Neural cell (in vitro differentiated cells): ENCODE data around the gene ABCG5. TPM values are rescaled to one million over a fixed set of nuclear protein-coding genes. Genes with fewer than 3 reads are reported as not detected.

Experiments
- H2AFZ ChIP-seq: fragments of 200-600, 300-800 bp; sonication (generic), shearing (Covaris generic); 2 replicates; pipeline ENCODE4 v1.6.0; 2014; ENCODE audit warnings: low read depth, mild to moderate bottlenecking, antibody characterized with exemption, low read length, moderate library complexity
- H3F3A ChIP-seq: fragments of 200-600 bp; shearing (Covaris generic); 2 replicates; pipeline ENCODE4 v1.6.1; 2016; ENCODE audit warnings: mild to moderate bottlenecking, moderate library complexity, mixed read lengths, antibody characterized with exemption, low read length; ENCODE audit not compliant: insufficient read depth, poor library complexity, severe bottlenecking
- H3K27ac ChIP-seq: fragments of 200-600, 300-800 bp; sonication (generic), shearing (Covaris generic); 2 replicates; pipeline ENCODE4 v1.5.1; 2014; ENCODE audit warnings: mild to moderate bottlenecking, low read length, moderate library complexity
- H3K27me3 ChIP-seq: fragments of 300-800, 200-600 bp; sonication (generic), shearing (Covaris generic); 2 replicates; pipeline ENCODE4 v1.6.0; 2014; ENCODE audit warnings: mild to moderate bottlenecking, low read depth, low read length, moderate library complexity; ENCODE audit not compliant: insufficient read depth
- H3K36me3 ChIP-seq: fragments of 300-800, 200-600 bp; sonication (generic), shearing (Covaris generic); 2 replicates; pipeline ENCODE4 v1.5.1; 2014; ENCODE audit warnings: mild to moderate bottlenecking, antibody characterized with exemption, low read length, moderate library complexity; ENCODE audit not compliant: insufficient read depth
- H3K4me2 ChIP-seq: fragments of 300-800, 200-600 bp; sonication (generic), shearing (Covaris generic); 2 replicates; pipeline ENCODE4 v1.6.0; 2014; ENCODE audit warnings: mild to moderate bottlenecking, low read length
- H3K4me3 ChIP-seq: fragments of 300-800, 200-600 bp; sonication (generic), shearing (Covaris generic); 2 replicates; pipeline ENCODE4 v1.5.1; 2014; ENCODE audit warnings: mild to moderate bottlenecking, low read length, moderate library complexity
- H3K79me2 ChIP-seq: fragments of 200-600 bp; shearing (Covaris generic); replicated peaks from 2 replicates; pipeline ENCODE4 v1.6.0; 2014; ENCODE audit warnings: mild to moderate bottlenecking, low read length, moderate library complexity; ENCODE audit not compliant: insufficient read depth
- H3K9ac ChIP-seq: fragments of 300-800, 200-600 bp; sonication (generic), shearing (Covaris generic); 2 replicates; pipeline ENCODE4 v1.6.1; 2016; ENCODE audit warnings: mild to moderate bottlenecking, low read length, mixed read lengths
- H3K9me2 ChIP-seq: fragments of 200-600 bp; shearing (Covaris generic); 2 replicates; pipeline ENCODE4 v1.6.1; 2016; ENCODE audit warnings: mild to moderate bottlenecking, low read length, mixed read lengths; ENCODE audit not compliant: insufficient read depth
- H3K9me3 ChIP-seq: fragments of 200-600, 300-800 bp; sonication (generic), shearing (Covaris generic); 2 replicates; pipeline ENCODE4 v1.6.1; 2016; ENCODE audit warnings: mild to moderate bottlenecking, mixed run types, low read length, moderate library complexity, mixed read lengths
- H4K20me1 ChIP-seq: fragments of 200-600 bp; shearing (Covaris generic); 2 replicates; pipeline ENCODE4 v1.6.1; 2016; ENCODE audit warnings: mild to moderate bottlenecking, mixed run types; ENCODE audit not compliant: insufficient read depth
- CTCF ChIP-seq: fragments of 450-650 bp; IDR thresholded peaks from 2 replicates; pipeline ENCODE4 v1.5.1; 2014; ENCODE audit warnings: antibody characterized with exemption, mild to moderate bottlenecking, moderate library complexity; ENCODE audit not compliant: poor library complexity, severe bottlenecking
- EP300 ChIP-seq: fragments of 450-650 bp; conservative IDR thresholded peaks from 2 replicates; pipeline ENCODE4 v1.6.1; 2014; ENCODE audit warnings: antibody characterized with exemption, mild to moderate bottlenecking, moderate library complexity; ENCODE audit not compliant: poor library complexity, severe bottlenecking
- EZH2 ChIP-seq: fragments of 200-600, 300-800 bp; shearing (Covaris generic), sonication (generic); IDR thresholded peaks from 2 replicates; pipeline ENCODE4 v1.6.1; 2014; ENCODE audit warnings: antibody characterized with exemption, low read length, borderline replicate concordance, mild to moderate bottlenecking; ENCODE audit not compliant: insufficient read depth, poor library complexity, severe bottlenecking
- MXI1 ChIP-seq: fragments of 450-650 bp; conservative IDR thresholded peaks from 2 replicates; pipeline ENCODE4 v1.6.1; 2014; ENCODE audit warnings: antibody characterized with exemption, mild to moderate bottlenecking; ENCODE audit not compliant: poor library complexity, severe bottlenecking
- POLR2AphosphoS5 ChIP-seq: IDR thresholded peaks from 2 replicates; pipeline ENCODE4 v1.6.1; 2012
- RAD21 ChIP-seq: fragments of 450-650 bp; conservative IDR thresholded peaks from 2 replicates; pipeline ENCODE4 v1.6.1; 2014; ENCODE audit warnings: antibody characterized with exemption, mild to moderate bottlenecking, moderate library complexity
- REST ChIP-seq: IDR thresholded peaks from 2 replicates; pipeline ENCODE4 v1.6.1; 2012; ENCODE audit warnings: borderline replicate concordance
- SMC3 ChIP-seq: fragments of 450-650 bp; conservative IDR thresholded peaks from 2 replicates; pipeline ENCODE4 v1.6.1; 2014; ENCODE audit warnings: antibody characterized with exemption, mild to moderate bottlenecking, moderate library complexity; ENCODE audit not compliant: poor library complexity
- TAF1 ChIP-seq: IDR thresholded peaks from 2 replicates; pipeline ENCODE4 v1.6.1; 2012; ENCODE audit warnings: low read depth
- polyA plus RNA-seq: library from polyadenylated mRNA; depleted of rRNA; stranded (reverse); fragments of >200 nt; gene quantifications from 2 replicates; pipeline ENCODE4 v1.2.3, GENCODE V29; 2014

Gene ABCG5
- polyA plus RNA-seq, 1 donor from 2014 or later, result not detected

GRCh38 chr2:43803113-43803512, 35.5 kb downstream of the ABCG5 start:
- H3K9me3 ChIP-seq, result no peaks in the 10 kb centered on the region
- no peak overlapping the region for H3K4me3 ChIP-seq
- no peak for TF ChIP-seq REST
- no peak for TF ChIP-seq POLR2AphosphoS5
- TF ChIP-seq CTCF, result no peak
- TF ChIP-seq TAF1, result no peak
- TF ChIP-seq MXI1, result no peak
- no peak for TF ChIP-seq RAD21
- no peak for TF ChIP-seq EZH2
- no peak for TF ChIP-seq EP300
- no peak for TF ChIP-seq SMC3
- no peaks in the 10 kb centered on the region for H3K27me3 ChIP-seq
- H3K9me2 ChIP-seq, result no peaks in the 10 kb centered on the region
- H3F3A ChIP-seq, result no peaks in the 10 kb centered on the region
- H3K4me2 ChIP-seq, result no peak overlapping the region
- no peak overlapping the region for H3K9ac ChIP-seq
- H4K20me1 ChIP-seq, result no peaks in the 10 kb centered on the region
- no peak overlapping the region for H3K27ac ChIP-seq
- H3K36me3 ChIP-seq, result no peaks in the 10 kb centered on the region
- no peaks in the 10 kb centered on the region for H3K79me2 ChIP-seq
- H2AFZ ChIP-seq, result no peak overlapping the region

GRCh38 chr2:43802135-43802534, 36.5 kb downstream of the ABCG5 start:
- H3K9me2 ChIP-seq, result no peaks in the 10 kb centered on the region
- no peak overlapping the region for H2AFZ ChIP-seq
- H4K20me1 ChIP-seq, result no peaks in the 10 kb centered on the region
- H3F3A ChIP-seq, result no peaks in the 10 kb centered on the region
- H3K27ac ChIP-seq, result no peak overlapping the region
- H3K4me2 ChIP-seq, result no peak overlapping the region
- no peaks in the 10 kb centered on the region for H3K9me3 ChIP-seq
- TF ChIP-seq SMC3 (no peak), REST (no peak), EZH2 (no peak), MXI1 (no peak)
- H3K36me3 ChIP-seq, result no peaks in the 10 kb centered on the region
- no peak overlapping the region for H3K4me3 ChIP-seq
- H3K9ac ChIP-seq, result no peak overlapping the region
- no peaks in the 10 kb centered on the region for H3K27me3 ChIP-seq
- no peaks in the 10 kb centered on the region for H3K79me2 ChIP-seq
